GM10266 (cell line): Measurements from ENCODE around the gene TM7SF3.
A peak's percentile ranks its signal among the peaks of the same experiment; 100 is the strongest.

Experiments
- DNase-seq: peaks from one replicate; pipeline ENCODE4 v3.0.0; 2012; ENCODE audit errors: extremely low spot score
- CTCF ChIP-seq: IDR thresholded peaks from 2 replicates; pipeline ENCODE4 v1.5.1; 2012; ENCODE audit warnings: mild to moderate bottlenecking, low read depth; ENCODE audit not compliant: control insufficient read depth, insufficient read depth; ENCODE audit errors: missing control alignments

TM7SF3 gene

GRCh38 chr12:26938701-26939062 is 75.5 kb downstream of the TM7SF3 start:
- no peak for TF ChIP-seq CTCF
- DNase-seq: no peak

- no peak for TF ChIP-seq CTCF
- peak; percentile 91 for DNase-seq
Measured at GRCh38 chr12:26937863-26938700, 76.1 kb downstream of the TM7SF3 start, which contains the start of the genes FGFR1OP2 and INTS13. Gene FGFR1OP2 (plus strand): TSS chr12:26938470. CDS start chr12:26954159, 15,689 bp downstream. Gene INTS13 (minus strand): TSS chr12:26937981. CDS start chr12:26936803, 1,178 bp downstream.

GRCh38 chr12:26937443-26937862 is 76.7 kb downstream of the TM7SF3 start:
- no peak for DNase-seq

GRCh38 chr12:26936559-26937442 is 77.4 kb downstream of the TM7SF3 start:
- DNase-seq: no peak
- TF ChIP-seq CTCF: no peak

More at GRCh38 chr12:26937443-26937862, 76.7 kb downstream of the TM7SF3 start:
- no peak for TF ChIP-seq CTCF

- TF ChIP-seq CTCF: no peak
- no peak for DNase-seq
Measured at GRCh38 chr12:26935636-26936378, 78.4 kb downstream of the TM7SF3 start.

- DNase-seq: no peak
- no peak for TF ChIP-seq CTCF
Measured at GRCh38 chr12:26929590-26929989, 84.6 kb downstream of the TM7SF3 start.
